ENCODE results near the gene AQP6.

DNA sequence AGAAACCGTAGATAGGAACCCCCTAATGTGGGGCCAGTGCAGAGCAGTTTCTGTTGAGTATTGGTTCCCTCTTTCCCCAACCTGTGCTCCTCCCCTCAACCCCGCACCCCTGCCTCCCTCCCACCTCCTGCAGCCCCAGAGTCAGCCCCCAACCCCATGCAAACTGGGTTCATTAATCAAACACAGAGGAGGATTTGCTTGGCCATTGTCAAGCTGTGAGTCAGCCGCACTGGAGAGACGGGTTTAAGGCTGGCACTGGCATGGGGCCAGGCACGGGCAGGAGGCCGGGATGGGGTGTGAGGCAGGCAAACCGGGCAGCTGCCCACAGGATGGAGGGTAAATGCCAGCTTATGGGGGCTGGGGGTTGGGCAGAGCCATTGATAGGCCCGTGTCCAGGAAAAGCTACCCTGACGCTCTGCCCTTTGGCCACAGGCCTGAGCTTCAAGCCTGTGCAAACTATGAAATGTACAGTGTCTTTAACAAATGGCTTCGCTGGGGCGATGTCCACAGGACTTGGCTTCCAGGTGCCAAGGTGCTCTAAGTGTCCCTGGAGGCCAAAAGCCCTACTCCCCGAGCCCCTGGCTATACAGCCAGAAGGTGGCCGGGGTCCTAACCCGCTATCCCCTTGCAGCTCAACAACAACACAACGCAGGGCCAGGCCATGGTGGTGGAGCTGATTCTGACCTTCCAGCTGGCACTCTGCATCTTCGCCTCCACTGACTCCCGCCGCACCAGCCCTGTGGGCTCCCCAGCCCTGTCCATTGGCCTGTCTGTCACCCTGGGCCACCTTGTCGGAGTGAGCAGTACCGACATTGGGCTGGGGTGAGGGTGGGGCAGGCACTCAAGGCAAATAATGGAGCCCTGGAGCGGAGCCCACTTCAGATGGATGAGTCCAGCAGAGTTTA lies 9.6 kb upstream of the AQP6 start:
- TF ChIP-seq CTCF (conservative IDR thresholded peaks at IDR 0.05 in 1 of 2, IDR thresholded peaks at IDR 0.05 in 1 of 2; ENCODE audit: low read depth in 1 of 2, low read length in 2 of 2), result no peak
- TF ChIP-seq EZH2 (IDR thresholded peaks at IDR 0.05; ENCODE audit: low read length, missing control alignments), result no peak

Data from fibroblast of lung (primary cell).